Activated CD8-positive, alpha-beta T cell treated with anti-CD3 and anti-CD28 coated beads for 36 hours (primary cell): ENCODE data around the gene ZMYND10. TPM values are rescaled to one million over a fixed set of nuclear protein-coding genes. Genes with fewer than 3 reads are reported as not detected.
A peak's percentile ranks its signal among the peaks of the same experiment; 100 is the strongest.

Source experiments
- ATAC-seq: fragments of 200-7000 bp; cut with Tn5 transposase; one replicate; pipeline ENCODE4 v1.10.0; 2021; ENCODE audit warnings: mild to moderate bottlenecking, moderate library complexity
- CTCF ChIA-PET: fragments of 350-600 bp; sonication (Branson Sonifier 250); formaldehyde crosslinking; loops from one replicate; lab custom pipeline; 2021; ENCODE audit warnings: antibody characterized with exemption; lab: Charles Lee
- POLR2A ChIA-PET: fragments of 350-600 bp; sonication (Branson Sonifier 250); formaldehyde crosslinking; loops from one replicate; lab custom pipeline; 2021; ENCODE audit warnings: antibody characterized with exemption; lab: Charles Lee
- DNase-seq: peaks from one replicate; pipeline ENCODE4 v3.0.0-alpha.2; 2020
- H3K27ac Mint-ChIP-seq: one replicate; pipeline ENCODE4 v1.8.0; 2021; ENCODE audit warnings: mild to moderate bottlenecking, mixed read lengths
- H3K27me3 Mint-ChIP-seq: one replicate; pipeline ENCODE4 v1.8.0; 2021; ENCODE audit warnings: mixed read lengths
- H3K36me3 Mint-ChIP-seq: one replicate; pipeline ENCODE4 v1.8.0; 2021; ENCODE audit warnings: low read depth, mixed read lengths
- H3K4me1 Mint-ChIP-seq: one replicate; pipeline ENCODE4 v1.8.0; 2021; ENCODE audit warnings: low read depth, mixed read lengths
- H3K4me3 Mint-ChIP-seq: one replicate; pipeline ENCODE4 v1.8.0; 2021; ENCODE audit warnings: mild to moderate bottlenecking, moderate library complexity, mixed read lengths
- H3K9me3 Mint-ChIP-seq: one replicate; pipeline ENCODE4 v1.8.0; 2021; ENCODE audit warnings: mixed read lengths
- intact Hi-C: fragments of 100-400 bp; cut with micrococcal nuclease; formaldehyde crosslinking; loops from one replicate; pipeline ENCODE4 v1.10.0; 2022
- total RNA-seq, 2 experiments: library from RNA; stranded (reverse); gene quantifications; one replicate each; pipeline ENCODE4 v1.2.3, GENCODE V29; 2021
- TF ChIP-seq, protein P1 (sequence below): fragments of 200-600 bp; IDR thresholded peaks from one replicate; pipeline ENCODE4 v1.8.0; 2022; ENCODE audit warnings: antibody characterized with exemption, mild to moderate bottlenecking

Gene ZMYND10
- total RNA-seq, 2 experiments from 2014 or later: 1.5 to 2.6 TPM

DNA sequence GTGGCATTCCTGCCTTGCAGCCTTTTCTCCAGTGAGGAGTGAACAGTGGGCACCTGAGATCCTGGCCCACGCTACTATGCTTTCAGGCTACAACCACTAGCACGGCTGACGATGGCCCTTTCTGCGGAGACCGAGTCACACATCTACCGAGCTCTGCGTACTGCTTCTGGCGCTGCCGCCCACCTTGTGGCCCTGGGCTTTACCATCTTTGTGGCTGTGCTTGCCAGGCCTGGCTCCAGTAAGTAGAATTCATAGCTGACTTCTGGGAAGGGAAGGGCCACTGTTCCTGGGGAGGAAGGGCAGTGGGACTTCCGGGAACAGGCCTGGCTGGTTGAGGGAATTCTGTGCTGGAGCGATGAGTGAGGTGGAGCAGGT lies 5.8 kb upstream of the ZMYND10 start:
- H3K4me3 Mint-ChIP-seq: peak overlapping the region; percentile 91

DNA sequence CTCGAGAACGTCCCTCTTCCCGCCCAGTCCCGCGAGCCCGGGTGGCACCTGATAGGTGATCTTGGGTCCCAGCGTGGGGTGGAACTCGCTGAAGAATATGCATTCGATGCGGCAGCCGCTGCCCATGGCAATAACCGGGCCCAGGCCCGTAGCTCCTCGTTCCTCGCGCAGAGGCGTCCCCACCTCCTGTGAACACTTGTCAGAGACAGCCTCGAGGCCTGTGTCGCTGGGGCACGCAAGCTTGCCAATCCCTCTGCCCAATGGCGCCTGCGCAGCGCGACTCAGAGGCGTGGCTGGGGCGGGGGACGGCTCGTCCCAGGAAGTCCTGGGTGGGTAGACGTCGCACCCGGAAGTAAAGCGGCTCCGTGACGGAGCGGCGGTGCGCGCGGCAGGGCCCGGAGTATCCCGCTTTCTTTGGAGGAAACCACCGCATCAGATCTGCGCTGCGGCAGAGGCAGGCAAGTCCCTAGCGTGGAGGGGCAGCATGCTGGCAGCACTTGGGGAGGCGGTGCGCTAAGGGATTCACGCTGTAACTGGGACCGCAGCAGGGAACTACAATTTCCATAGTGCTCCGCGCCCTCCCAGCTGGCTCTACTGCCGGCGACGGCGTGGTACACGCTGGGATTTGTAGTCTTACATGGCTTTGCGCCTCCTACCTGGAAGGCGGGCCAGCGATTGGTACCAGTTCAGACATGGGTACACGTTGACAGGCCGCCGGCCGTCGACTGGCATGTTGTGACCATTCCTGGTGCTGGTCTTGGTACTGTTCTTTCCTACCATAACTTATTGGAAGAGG lies 5.2 kb upstream of the ZMYND10 start, which contains the start of the genes CYB561D2 and NPRL2:
Gene CYB561D2, plus strand, starts transcription at position 336 of the 796 bp plus-strand sequence. CDS start 572 bp downstream, outside the sequence.
Gene NPRL2, minus strand, starts transcription at position 249 of the 796 bp plus-strand sequence. Its CDS starts 123 bp downstream, at position 126.
- Mint-ChIP-seq H3K36me3 (peaks cover 24% of the 10 kb centered on the region), H3K9me3 (no peaks in the 10 kb centered on the region), H3K27ac (peak within 1 kb of the TSS; percentile 96), H3K4me1 (peaks cover 56% of the 10 kb centered on the region), H3K27me3 (no peaks in the 10 kb centered on the region), H3K4me3 (peak within 1 kb of the TSS; percentile 91)
- ATAC-seq: peak; percentile 89
- TF ChIP-seq, protein P1, sequence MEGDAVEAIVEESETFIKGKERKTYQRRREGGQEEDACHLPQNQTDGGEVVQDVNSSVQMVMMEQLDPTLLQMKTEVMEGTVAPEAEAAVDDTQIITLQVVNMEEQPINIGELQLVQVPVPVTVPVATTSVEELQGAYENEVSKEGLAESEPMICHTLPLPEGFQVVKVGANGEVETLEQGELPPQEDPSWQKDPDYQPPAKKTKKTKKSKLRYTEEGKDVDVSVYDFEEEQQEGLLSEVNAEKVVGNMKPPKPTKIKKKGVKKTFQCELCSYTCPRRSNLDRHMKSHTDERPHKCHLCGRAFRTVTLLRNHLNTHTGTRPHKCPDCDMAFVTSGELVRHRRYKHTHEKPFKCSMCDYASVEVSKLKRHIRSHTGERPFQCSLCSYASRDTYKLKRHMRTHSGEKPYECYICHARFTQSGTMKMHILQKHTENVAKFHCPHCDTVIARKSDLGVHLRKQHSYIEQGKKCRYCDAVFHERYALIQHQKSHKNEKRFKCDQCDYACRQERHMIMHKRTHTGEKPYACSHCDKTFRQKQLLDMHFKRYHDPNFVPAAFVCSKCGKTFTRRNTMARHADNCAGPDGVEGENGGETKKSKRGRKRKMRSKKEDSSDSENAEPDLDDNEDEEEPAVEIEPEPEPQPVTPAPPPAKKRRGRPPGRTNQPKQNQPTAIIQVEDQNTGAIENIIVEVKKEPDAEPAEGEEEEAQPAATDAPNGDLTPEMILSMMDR: no peak
- intact Hi-C loops: no loop called here
- ChIA-PET POLR2A (interaction anchor here (0.6 to 6.9 kb wide), 18 partner anchors 9 to 1319 kb away, joined by 3 to 137 read pairs (median 4); partner anchors contain the start of genes HYAL2, HYAL3, NAA80 and RASSF1), CTCF (interaction anchor here (1.2 to 6.1 kb wide), 8 partner anchors 10 to 200 kb away, joined by 3 to 46 read pairs (median 8); partner anchors contain the start of gene RASSF1)
- DNase-seq: peak; percentile 98

More for the DNA sequence above, 5.8 kb upstream of the ZMYND10 start:
- H3K27ac Mint-ChIP-seq: peak overlapping the region; percentile 96
- no peaks in the 10 kb centered on the region for H3K27me3 Mint-ChIP-seq
- peak; percentile 41 for DNase-seq
- peaks cover 56% of the 10 kb centered on the region for H3K4me1 Mint-ChIP-seq
- CTCF ChIA-PET: interaction anchor here (1.3 to 6.1 kb wide), 6 partner anchors 10 to 199 kb away, joined by 4 to 46 read pairs (median 11); partner anchors contain the start of gene RASSF1
- POLR2A ChIA-PET: interaction anchor here (0.7 to 6.9 kb wide), 7 partner anchors 8 to 60 kb away, joined by 3 to 137 read pairs (median 4); partner anchors contain the start of genes HYAL2, RASSF1 and TMEM115
- TF ChIP-seq, protein P1: no peak
- no peaks in the 10 kb centered on the region for H3K9me3 Mint-ChIP-seq
- no peak for ATAC-seq
- intact Hi-C loops: no loop called here
- H3K36me3 Mint-ChIP-seq: peaks cover 24% of the 10 kb centered on the region

DNA sequence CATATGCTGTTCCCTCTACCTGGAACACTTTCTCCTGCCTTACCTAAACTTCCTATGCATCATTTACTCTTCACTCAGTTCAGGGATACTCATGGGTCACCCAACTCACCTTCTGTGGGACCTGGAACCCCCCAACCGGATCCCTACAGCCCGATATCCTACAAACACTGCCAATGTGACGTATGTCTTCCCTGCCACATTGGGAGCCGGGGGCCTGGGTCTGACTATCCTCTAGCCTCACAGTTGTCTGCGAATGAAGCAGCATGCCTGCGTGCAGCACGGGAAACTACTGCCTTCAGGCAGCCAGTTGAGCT lies 4.6 kb upstream of the ZMYND10 start:
- DNase-seq (no peak), ATAC-seq (no peak)
- TF ChIP-seq, protein P1: no peak
- H3K4me1 Mint-ChIP-seq: peaks cover 53% of the 10 kb centered on the region
- peaks cover 22% of the 10 kb centered on the region for H3K36me3 Mint-ChIP-seq
- ChIA-PET CTCF (interaction anchor here (1.2 to 6.1 kb wide), 9 partner anchors 9 to 200 kb away, joined by 3 to 46 read pairs (median 7); partner anchors contain the start of gene RASSF1), POLR2A (interaction anchor here (0.7 to 6.9 kb wide), 15 partner anchors 12 to 258 kb away, joined by 3 to 137 read pairs (median 4); partner anchors contain the start of genes HYAL2, HYAL3, NAA80 and RASSF1)
- H3K9me3 Mint-ChIP-seq: no peaks in the 10 kb centered on the region
- intact Hi-C loops: no loop called here
- H3K27ac Mint-ChIP-seq: peak overlapping the region; percentile 96
- peak overlapping the region; percentile 91 for H3K4me3 Mint-ChIP-seq
- H3K27me3 Mint-ChIP-seq: no peaks in the 10 kb centered on the region

DNA sequence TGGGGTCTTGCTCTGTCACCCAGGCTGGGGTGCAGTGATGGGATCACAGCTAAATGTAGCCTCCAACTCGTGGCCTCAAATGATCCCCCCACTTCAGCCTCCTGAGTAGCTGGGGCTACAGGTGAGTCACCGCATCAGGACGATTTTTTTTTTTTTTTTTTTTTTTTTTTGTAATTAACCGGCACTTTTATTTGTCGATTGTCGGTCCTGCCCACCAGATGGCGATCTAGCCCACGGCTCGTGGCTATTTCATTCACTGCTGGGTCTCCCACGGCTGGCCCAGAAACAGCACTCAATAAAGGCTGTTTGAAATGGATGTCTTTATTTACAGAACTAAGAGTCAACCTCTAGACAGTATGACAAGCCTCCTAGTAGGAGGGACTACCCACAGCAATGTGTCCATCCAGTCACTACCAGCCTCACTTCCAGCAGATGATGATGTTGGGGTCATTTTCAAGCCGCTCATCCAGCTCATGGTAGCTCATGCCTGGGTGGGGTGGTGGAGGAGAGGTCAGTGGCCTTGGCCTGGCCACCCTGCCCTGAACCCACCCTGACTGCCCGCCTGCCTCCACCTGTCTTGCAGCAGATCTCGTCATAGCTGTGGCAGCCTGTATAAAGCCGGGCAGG lies 1.8 kb upstream of the ZMYND10 start:
- intact Hi-C loops: no loop called here
- H3K27me3 Mint-ChIP-seq: no peaks in the 10 kb centered on the region
- H3K9me3 Mint-ChIP-seq: no peaks in the 10 kb centered on the region
- H3K36me3 Mint-ChIP-seq: peaks cover 15% of the 10 kb centered on the region
- DNase-seq (peak; percentile 87), ATAC-seq (peak; percentile 12)
- TF ChIP-seq, protein P1: peak; percentile 60
- peak overlapping the region; percentile 49 for H3K27ac Mint-ChIP-seq
- ChIA-PET CTCF (interaction anchor here (0.6 to 6.1 kb wide), 18 partner anchors 9 to 585 kb away, joined by 3 to 46 read pairs (median 4); partner anchors contain the start of genes C3orf18, HEMK1 and TMEM115), POLR2A (interaction anchor here (0.7 to 1.6 kb wide), 7 partner anchors 8 to 272 kb away, joined by 3 to 8 read pairs (median 5); partner anchors contain the start of gene HEMK1)
- peaks cover 47% of the 10 kb centered on the region for H3K4me1 Mint-ChIP-seq
- H3K4me3 Mint-ChIP-seq: no peak overlapping the region
